Measurements from ENCODE around the gene LRRC26. TPM values are rescaled to one million over a fixed set of nuclear protein-coding genes. Genes with fewer than 3 reads are reported as not detected.
A peak's percentile ranks its signal among the peaks of the same experiment; 100 is the strongest.

Gene LRRC26
- total RNA-seq, 1 donor from 2014 or later, result not detected

DNA sequence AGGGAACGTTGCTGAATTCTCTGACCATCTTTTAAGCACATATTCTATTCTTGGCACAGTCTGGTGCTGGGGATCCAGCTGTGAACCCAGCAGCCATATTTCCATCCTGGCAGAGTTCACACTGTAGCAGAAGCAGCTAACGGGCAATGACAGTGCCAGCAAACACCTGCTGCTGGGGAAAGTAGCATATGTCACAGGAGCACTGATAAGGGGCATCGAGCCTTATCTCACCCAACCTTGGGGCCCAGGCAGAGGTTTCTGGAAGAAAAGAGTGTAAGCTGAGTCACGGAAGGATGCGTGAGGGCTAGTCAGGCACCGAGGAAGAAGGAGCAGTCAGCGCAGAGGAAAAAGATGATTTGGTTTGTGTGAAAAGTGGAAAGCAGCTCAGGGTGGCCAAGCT is 36.8 kb upstream of the LRRC26 start:
- intact Hi-C loops (cut with DNase I), result no loop called here
- peaks cover 22 to 31% of the 10 kb centered on the region in 2 donors for H3K4me1 ChIP-seq

GRCh38 chr9:137205126-137206069 is 35.5 kb upstream of the LRRC26 start, which contains the start of the genes NDOR1 and TMEM203:
NDOR1 (plus strand) TSS chr9:137205700; CDS start chr9:137205778, 78 bp downstream.
TMEM203 (minus strand) TSS chr9:137205648; CDS start chr9:137205414, 234 bp downstream.
- Histone ChIP-seq H3K27me3 (no peaks in the 10 kb centered on the region), H3K4me3 (peak within 1 kb of the TSS; percentile 80 to 100), H3K4me1 (peaks cover 25 to 36% of the 10 kb centered on the region in 2 donors), H3K36me3 (no peaks in the 10 kb centered on the region), H3K9me3 (no peaks in the 10 kb centered on the region), H3K27ac (peak within 1 kb of the TSS; percentile 77 to 83)
- DNase-seq (ENCODE audit: low spot score in 2 of 2), result peak; percentile 36 to 94
- intact Hi-C loops (cut with DNase I), result loop anchor here (1.0 kb wide), 2 partner anchors 17 to 36 kb away; partner anchors contain the start of genes ANAPC2, SSNA1 and TUBB4B
- no peak for TF ChIP-seq CTCF (IDR thresholded peaks at IDR 0.05)

More for the DNA sequence above, 36.8 kb upstream of the LRRC26 start:
- Histone ChIP-seq H3K27ac (no peak overlapping the region), H3K27me3 (no peaks in the 10 kb centered on the region), H3K4me3 (peak overlapping the region in 1 of 2 donors; percentile 100), H3K9me3 (no peaks in the 10 kb centered on the region), H3K36me3 (no peaks in the 10 kb centered on the region)
- TF ChIP-seq CTCF (IDR thresholded peaks at IDR 0.05), result no peak
- DNase-seq (ENCODE audit: low spot score in 2 of 2), result no peak

- no peak for DNase-seq (ENCODE audit: low spot score in 2 of 2)
- Histone ChIP-seq H3K27me3 (no peaks in the 10 kb centered on the region), H3K36me3 (no peaks in the 10 kb centered on the region), H3K4me3 (peak overlapping the region; percentile 80 to 100), H3K9me3 (no peaks in the 10 kb centered on the region), H3K27ac (peak overlapping the region; percentile 77 to 83), H3K4me1 (peaks cover 27 to 37% of the 10 kb centered on the region in 2 donors)
- TF ChIP-seq CTCF (IDR thresholded peaks at IDR 0.05), result no peak
- intact Hi-C loops (cut with DNase I), result loop anchor here (1.0 kb wide), 2 partner anchors 16 to 37 kb away; partner anchors contain the start of genes ANAPC2, SSNA1 and TUBB4B
These were observed 34.9 kb upstream of the LRRC26 start for GRCh38 chr9:137204731-137205125.

DNA sequence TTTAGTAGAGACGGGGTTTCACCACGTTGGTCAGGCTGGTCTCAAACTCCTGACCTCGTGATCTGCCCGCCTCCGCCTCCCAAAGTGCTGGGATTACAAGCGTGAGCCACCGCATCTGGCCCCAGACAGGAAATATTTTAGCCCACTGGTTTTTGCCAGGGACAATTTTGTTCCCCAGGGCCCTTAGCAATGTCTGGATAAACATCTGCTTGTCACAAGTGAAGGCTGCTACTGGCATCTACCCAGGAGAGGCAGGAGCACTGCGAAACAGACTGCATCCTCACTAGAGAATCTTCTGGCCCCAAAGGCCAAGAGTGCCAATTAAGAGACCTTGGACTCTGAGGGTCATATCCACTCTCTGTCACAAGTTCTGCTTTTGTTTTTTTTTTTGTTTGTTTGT is 33.1 kb upstream of the LRRC26 start:
- intact Hi-C loops (cut with DNase I), result no loop called here
- Histone ChIP-seq H3K9me3 (no peaks in the 10 kb centered on the region), H3K4me1 (peaks cover 30 to 52% of the 10 kb centered on the region in 2 donors), H3K27ac (no peak overlapping the region), H3K27me3 (no peaks in the 10 kb centered on the region), H3K4me3 (no peak overlapping the region), H3K36me3 (no peaks in the 10 kb centered on the region)
- no peak for TF ChIP-seq CTCF (IDR thresholded peaks at IDR 0.05)
- no peak for DNase-seq (ENCODE audit: low spot score in 2 of 2)

GRCh38 chr9:137201205-137201868 is 31.5 kb upstream of the LRRC26 start:
- H3K27me3 ChIP-seq, result no peaks in the 10 kb centered on the region
- intact Hi-C loops (cut with DNase I), result loop anchor here (2.0 kb wide), 1 partner anchor 67 kb away; no protein-coding TSS in a partner anchor
- peak overlapping the region; percentile 73 to 75 for H3K27ac ChIP-seq
- no peaks in the 10 kb centered on the region for H3K36me3 ChIP-seq
- no peak for DNase-seq (ENCODE audit: low spot score in 2 of 2)
- TF ChIP-seq CTCF (IDR thresholded peaks at IDR 0.05), result no peak
- no peaks in the 10 kb centered on the region for H3K9me3 ChIP-seq
- peaks cover 28 to 48% of the 10 kb centered on the region in 2 donors for H3K4me1 ChIP-seq
- H3K4me3 ChIP-seq, result peak overlapping the region; percentile 77 to 80
